HEK293 (cell line): ENCODE measurements around the gene NLGN2.
A peak's percentile ranks its signal among the peaks of the same experiment; 100 is the strongest.

Source experiments
- CTCF ChIA-PET: fragments of 350-600 bp; formaldehyde crosslinking; extraction: SDS; loops from one replicate; lab custom pipeline; 2021; ENCODE audit warnings: antibody characterized with exemption; lab: Yijun Ruan, JAX
- POLR2A ChIA-PET: fragments of 300-600 bp; formaldehyde crosslinking; extraction: SDS; loops from one replicate; lab custom pipeline; 2020; ENCODE audit warnings: antibody characterized with exemption, inconsistent platforms; lab: Yijun Ruan, JAX
- H3K27ac ChIP-seq: fragments of 200-500 bp; sonication (Bioruptor generic); 2 replicates; pipeline ENCODE4 v1.5.1; 2014; ENCODE audit warnings: low read depth, low read length, control low read depth, inconsistent platforms; ENCODE audit errors: extremely low read depth
- H3K36me3 ChIP-seq, 2 experiments: fragments of 200-500 bp in 1 of 2; sonication (Bioruptor generic) in 1 of 2; 1 replicate in 1 of 2; 2 replicates in 1 of 2; pipeline ENCODE4 v1.5.1; 2014 to 2017; ENCODE audit warnings: inconsistent platforms in 2 of 2, low read length in 2 of 2; ENCODE audit not compliant: control insufficient read depth in 2 of 2, insufficient read depth in 1 of 2
- H3K4me1 ChIP-seq: fragments of 200-500 bp; sonication (Bioruptor generic); 2 replicates; pipeline ENCODE4 v1.5.1; 2014; ENCODE audit warnings: mild to moderate bottlenecking, low read length, inconsistent platforms; ENCODE audit not compliant: control insufficient read depth, insufficient read depth
- H3K4me3 ChIP-seq: 2 replicates; pipeline ENCODE4 v1.5.1; 2011; ENCODE audit warnings: low read depth, mild to moderate bottlenecking, control low read depth, low read length, moderate library complexity
- H3K9me3 ChIP-seq: fragments of 200-500 bp; sonication (Bioruptor generic); 2 replicates; pipeline ENCODE4 v1.5.1; 2014; ENCODE audit warnings: low read depth, low read length, inconsistent platforms; ENCODE audit not compliant: control insufficient read depth, insufficient read depth
- TRIM28 ChIP-seq: IDR thresholded peaks from 2 replicates; pipeline ENCODE4 v1.6.1; 2011; ENCODE audit warnings: low read length, control low read depth, borderline replicate concordance
- ZBTB11 ChIP-seq: fragments of 450-650 bp; formaldehyde crosslinking; conservative IDR thresholded peaks from 2 replicates; pipeline ENCODE4 v1.5.1; 2016; ENCODE audit warnings: low read depth, missing biosample characterization, missing genetic modification characterization
- ZBTB48 ChIP-seq: fragments of 450-650 bp; formaldehyde crosslinking; IDR thresholded peaks from 2 replicates; pipeline ENCODE4 v1.5.1; 2016; ENCODE audit warnings: missing biosample characterization, missing genetic modification characterization
- ZEB2 ChIP-seq: fragments of 450-650 bp; formaldehyde crosslinking; IDR thresholded peaks from 2 replicates; pipeline ENCODE4 v1.5.1; 2016; ENCODE audit warnings: missing biosample characterization, missing genetic modification characterization
- ZFHX2 ChIP-seq: fragments of 450-650 bp; formaldehyde crosslinking; conservative IDR thresholded peaks from 2 replicates; pipeline ENCODE4 v1.5.1; 2016; ENCODE audit warnings: missing biosample characterization, missing genetic modification characterization
- ZNF140 ChIP-seq: fragments of 450-650 bp; formaldehyde crosslinking; IDR thresholded peaks from 2 replicates; pipeline ENCODE4 v1.5.1; 2016; ENCODE audit warnings: missing biosample characterization, missing genetic modification characterization
- ZNF16 ChIP-seq: fragments of 450-650 bp; formaldehyde crosslinking; IDR thresholded peaks from 2 replicates; pipeline ENCODE4 v1.5.1; 2016; ENCODE audit warnings: low read depth, missing biosample characterization, missing genetic modification characterization
- ZNF362 ChIP-seq: fragments of 450-650 bp; formaldehyde crosslinking; IDR thresholded peaks from 2 replicates; pipeline ENCODE4 v1.5.1; 2016; ENCODE audit warnings: missing biosample characterization, missing genetic modification characterization
- ZNF449 ChIP-seq: fragments of 450-650 bp; formaldehyde crosslinking; IDR thresholded peaks from 2 replicates; pipeline ENCODE4 v1.5.1; 2017; ENCODE audit warnings: missing biosample characterization, mild to moderate bottlenecking, missing genetic modification characterization, moderate library complexity
- ZNF701 ChIP-seq: fragments of 450-650 bp; formaldehyde crosslinking; IDR thresholded peaks from 2 replicates; pipeline ENCODE4 v1.5.1; 2016; ENCODE audit warnings: missing biosample characterization, missing genetic modification characterization

The NLGN2 gene

GRCh38 chr17:7436556-7437368 is 29.1 kb downstream of the NLGN2 start (continued):
- TF ChIP-seq ZNF449 = peak; percentile 94

- CTCF ChIA-PET = interaction anchor here (0.6 to 3.9 kb wide), 28 partner anchors 8 to 377 kb away, joined by 3 to 37 read pairs (median 5); partner anchors contain the start of genes CHRNB1, NEURL4, SLC2A4 and SLC35G6
- POLR2A ChIA-PET = interaction anchor here (0.7 to 3.5 kb wide), 6 partner anchors 8 to 81 kb away, joined by 3 to 45 read pairs (median 5); partner anchors contain the start of genes CHRNB1, POLR2A and TMEM256
Measured at GRCh38 chr17:7437369-7437863, 29.8 kb downstream of the NLGN2 start.

GRCh38 chr17:7437950-7438614 is 30.4 kb downstream of the NLGN2 start:
- Histone ChIP-seq H3K36me3 (no peaks in the 10 kb centered on the region), H3K9me3 (no peaks in the 10 kb centered on the region), H3K27ac (0 out of 2 replicates have a peak overlapping the region, but pooled peaks have one; percentile 9), H3K4me3 (no peak overlapping the region), H3K4me1 (peaks cover 18% of the 10 kb centered on the region)
- POLR2A ChIA-PET = interaction anchor here (0.5 kb wide), 1 partner anchor 757 kb away, joined by 4 read pairs; no protein-coding TSS in a partner anchor
- CTCF ChIA-PET = interaction anchor here (0.8 to 3.9 kb wide), 4 partner anchors 7 to 123 kb away, joined by 3 to 37 read pairs (median 8); partner anchors contain the start of genes CHRNB1 and TMEM95
- TF ChIP-seq ZEB2 (no peak), ZNF140 (tag by site-specific recombination) (no peak), TRIM28 (no peak), ZNF362 (tag by site-specific recombination) (no peak), ZNF16 (tag by site-specific recombination) (no peak)

More at GRCh38 chr17:7437369-7437863, 29.8 kb downstream of the NLGN2 start:
- peaks cover 18% of the 10 kb centered on the region for H3K4me1 ChIP-seq
- no peak overlapping the region for H3K4me3 ChIP-seq
- TF ChIP-seq ZBTB48 (tag by site-specific recombination) (no peak), ZBTB11 (tag by site-specific recombination) (no peak), ZNF701 (tag by site-specific recombination) (no peak), ZFHX2 (tag by site-specific recombination) (peak; percentile 49; the same call in 1 of the 2 replicates)
- H3K36me3 ChIP-seq = no peaks in the 10 kb centered on the region
- H3K9me3 ChIP-seq = no peaks in the 10 kb centered on the region
- peak overlapping the region; percentile 9; the same call in 1 of the 2 replicates for H3K27ac ChIP-seq
